ENCODE results near the gene KCND3.

Gene KCND3

DNA sequence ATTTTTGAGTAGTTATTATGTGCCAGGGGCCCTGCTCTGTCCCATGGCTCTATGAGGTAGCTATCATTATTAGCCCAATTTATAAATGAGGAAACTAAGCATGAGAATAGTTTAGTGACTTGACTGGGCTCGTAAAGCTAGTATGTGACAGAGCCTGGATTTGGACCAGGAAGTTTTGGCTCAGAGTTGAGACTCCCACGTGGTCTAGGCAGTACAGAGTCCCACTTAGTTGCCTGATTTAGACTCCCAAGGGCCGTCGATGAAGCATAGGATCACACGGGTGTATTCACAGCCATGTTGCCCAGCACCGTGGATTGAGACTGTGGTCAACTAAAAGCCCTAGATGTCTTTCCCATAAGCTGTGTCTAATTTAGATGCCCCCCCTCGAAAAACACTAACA lies 152.1 kb downstream of the KCND3 start:
- DNase-seq: no peak

DNA sequence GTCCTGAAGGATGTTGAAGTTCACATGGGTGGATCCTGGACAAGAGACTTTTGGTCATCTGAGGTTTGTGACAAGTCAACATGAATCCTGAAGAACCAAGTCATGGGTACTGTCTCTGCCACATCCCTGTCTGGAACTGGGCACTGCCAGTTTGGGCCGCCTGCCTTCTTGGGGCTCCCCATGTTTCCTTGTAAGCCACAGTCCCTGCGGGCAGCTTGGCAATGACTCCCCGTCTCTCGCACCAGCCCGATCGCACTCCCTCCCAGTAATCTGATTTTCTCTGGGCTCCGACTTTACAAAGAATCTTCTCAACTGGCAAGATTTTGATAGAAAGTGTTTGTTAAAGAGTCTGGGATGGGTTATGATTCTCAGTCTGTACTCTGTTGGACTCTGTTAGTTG lies 153.4 kb downstream of the KCND3 start:
- no peak for DNase-seq

DNA sequence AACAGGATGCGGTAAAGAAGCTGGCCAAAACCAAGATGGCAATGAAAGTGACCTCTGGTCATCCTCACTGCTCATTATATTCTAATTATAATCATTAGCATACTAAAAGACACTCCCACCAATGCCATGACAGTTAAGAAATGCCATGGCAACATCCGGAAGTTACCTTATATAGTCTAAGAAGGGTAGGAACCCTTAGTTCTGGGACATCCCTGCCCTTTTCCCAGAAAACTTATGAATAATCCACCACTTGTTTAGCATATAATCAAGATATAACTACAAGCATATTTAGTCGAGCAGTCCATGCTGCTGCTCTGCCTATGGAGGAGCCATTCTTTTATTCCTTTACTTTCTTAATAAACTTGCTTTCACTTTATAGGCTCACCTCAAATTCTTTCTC lies 154.0 kb downstream of the KCND3 start:
- no peak for DNase-seq

DNA sequence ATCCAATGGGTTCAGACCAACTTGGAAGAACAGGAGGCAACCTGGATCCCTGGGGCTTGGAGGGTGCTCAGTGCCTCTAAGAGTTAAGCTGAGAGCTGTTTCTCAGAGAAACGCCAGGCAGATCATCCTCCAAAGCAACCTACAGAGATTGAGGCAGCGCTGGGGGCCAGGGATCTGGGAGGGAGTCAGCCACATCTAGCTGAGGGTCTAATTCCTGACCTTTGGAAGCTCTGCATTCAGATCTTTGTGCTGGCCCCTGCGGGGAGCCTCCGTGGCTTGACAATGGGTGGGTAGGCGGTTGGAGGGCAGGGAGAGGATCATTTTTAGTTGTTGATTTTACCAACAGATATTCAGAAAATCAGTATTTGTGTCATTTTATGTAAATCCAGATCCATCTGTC lies 154.5 kb downstream of the KCND3 start:
- DNase-seq: no peak

DNA sequence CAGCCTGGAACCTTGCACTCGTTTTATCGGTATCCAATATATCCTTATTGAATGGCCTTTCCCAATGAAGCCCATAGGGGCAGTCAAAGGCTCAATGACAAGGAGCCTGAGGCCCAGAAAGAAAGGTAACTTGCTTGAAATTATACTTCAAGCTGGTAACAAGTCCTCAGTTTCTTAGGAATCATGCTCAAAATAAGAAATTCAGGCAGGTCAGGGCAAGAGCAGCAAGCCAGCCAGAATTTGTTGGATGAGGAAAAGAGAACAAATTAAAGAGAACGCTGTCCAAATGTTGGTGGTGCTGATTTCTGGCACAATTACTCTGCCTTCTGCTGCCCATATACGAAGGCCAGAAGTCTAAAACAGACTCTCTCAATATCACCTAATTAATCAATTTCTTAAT lies 156.1 kb downstream of the KCND3 start:
- no peak for DNase-seq

DNA sequence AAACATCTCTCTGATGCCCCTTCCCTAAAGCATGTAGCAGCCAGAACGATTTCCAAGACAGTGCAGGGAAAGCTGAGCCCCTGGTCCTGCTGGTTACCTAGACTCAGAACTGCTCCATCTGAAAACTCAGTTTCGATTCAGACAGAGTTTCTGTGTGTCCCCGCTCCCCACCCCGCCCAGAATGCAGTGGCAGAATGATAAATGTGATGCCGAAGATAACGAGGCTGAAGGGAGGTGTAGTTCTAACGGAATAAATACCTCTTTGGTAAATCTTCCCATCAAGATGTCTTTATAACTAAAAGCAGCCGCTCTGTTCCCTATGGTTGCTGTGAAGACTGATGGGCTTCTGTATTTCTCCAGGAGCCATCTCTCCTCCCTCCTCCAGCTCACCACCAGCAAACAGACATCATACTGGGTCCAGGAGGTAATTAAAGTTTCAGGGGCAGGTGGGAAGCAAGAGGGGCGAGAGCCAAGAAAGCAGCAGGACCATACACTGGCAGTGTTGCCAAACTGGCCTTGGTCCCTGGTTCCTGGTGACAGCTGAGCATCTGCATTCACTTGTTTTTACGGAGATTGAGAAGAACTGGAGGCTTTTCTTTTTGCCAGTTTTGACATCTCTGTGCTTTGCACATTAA lies 156.8 kb downstream of the KCND3 start:
- DNase-seq: peak; percentile 1

DNA sequence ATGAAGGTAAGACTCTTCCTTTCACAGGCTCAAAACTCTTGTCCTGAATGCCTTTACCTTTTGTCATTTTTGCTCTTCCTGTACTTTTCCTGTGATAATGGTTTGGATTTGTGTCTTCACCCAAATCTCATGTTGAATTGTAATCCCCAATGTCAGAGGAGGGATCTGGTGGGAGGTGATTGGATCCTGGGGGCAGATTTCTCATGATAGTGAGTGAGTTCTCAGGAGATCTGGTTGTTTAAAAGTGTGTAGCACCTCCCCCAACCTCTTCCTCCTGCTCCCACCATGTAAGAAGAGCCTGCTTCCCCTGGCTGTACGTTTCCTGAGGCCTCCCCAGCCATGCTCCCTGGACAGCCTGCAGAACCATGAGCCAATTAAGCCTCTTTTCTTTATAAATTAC lies 158.3 kb downstream of the KCND3 start:
- DNase-seq: no peak

DNA sequence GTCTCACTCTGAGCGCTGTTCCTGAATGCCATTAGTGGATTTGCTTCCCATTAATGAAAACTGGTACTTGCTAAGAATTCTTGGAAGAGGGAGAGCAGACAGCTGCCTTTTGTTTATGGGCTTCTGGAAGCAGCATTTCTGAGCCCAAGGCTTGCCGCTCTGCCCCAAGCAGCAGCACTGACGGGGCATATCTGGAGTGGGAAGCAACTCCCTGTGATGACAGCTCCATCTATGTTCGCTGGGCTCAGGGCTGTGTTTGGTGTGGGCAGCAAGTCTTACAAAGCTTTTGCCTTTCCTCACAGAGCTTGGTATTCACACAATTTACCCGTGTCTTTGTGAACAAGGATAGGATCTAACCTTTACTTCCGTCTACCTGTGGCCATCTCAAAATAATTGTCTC lies 161.5 kb downstream of the KCND3 start:
- no peak for DNase-seq

DNA sequence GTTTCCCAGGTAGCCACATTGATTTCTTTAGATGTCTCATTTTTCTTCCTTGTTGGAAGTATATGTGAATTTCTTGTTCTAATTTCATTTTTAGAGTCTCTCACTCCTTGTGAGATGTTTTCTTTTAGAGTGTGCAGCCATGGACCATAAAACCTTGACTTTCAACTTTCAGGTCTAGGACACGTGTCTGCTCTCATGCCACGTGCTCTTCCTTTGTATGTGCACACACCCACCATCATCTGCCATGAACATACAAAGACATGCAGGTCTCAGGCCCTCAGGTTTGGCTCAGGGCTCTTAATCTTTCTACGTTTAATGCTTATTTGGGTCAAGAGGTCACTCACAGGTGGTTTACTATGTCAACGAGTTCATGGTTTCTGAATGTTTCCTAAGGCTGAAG lies 163.2 kb downstream of the KCND3 start:
- DNase-seq: no peak

DNA sequence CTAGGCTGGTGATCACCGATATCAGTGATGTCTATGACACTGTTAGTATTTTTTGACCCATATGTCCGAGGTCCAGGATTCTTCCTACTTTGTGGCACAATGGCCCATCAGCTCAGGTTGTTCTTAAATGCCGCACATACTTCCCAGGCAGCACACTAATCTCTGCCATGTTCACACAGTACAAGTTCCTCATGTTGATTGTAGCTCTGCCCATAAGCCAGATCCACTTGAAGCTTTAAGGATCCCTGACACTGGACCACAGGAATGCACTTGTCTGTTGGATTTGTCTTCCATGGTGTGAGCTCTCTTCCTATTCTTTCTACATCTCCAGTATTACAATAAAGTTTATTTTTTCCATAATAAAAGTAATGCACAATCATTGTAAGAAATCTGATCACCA lies 164.3 kb downstream of the KCND3 start:
- no peak for DNase-seq

DNA sequence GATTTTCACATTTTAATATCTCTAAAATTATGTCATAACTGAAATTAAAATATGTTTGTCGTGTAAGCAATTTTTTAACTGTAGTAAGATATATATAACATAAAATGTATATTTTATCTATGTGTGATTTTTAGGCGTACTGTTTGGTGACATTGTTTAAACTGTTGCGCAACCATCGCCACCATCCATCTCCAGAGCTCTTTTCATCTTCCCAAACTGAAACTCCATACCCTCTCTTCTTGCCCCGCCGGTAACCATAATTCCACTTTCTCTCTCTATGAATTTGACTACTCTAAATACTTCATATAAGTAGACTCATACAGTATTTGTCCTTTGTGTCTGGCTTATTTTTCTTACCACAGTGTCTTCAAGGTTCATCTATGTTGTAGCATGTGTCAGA lies 167.3 kb downstream of the KCND3 start:
- DNase-seq: no peak

DNA sequence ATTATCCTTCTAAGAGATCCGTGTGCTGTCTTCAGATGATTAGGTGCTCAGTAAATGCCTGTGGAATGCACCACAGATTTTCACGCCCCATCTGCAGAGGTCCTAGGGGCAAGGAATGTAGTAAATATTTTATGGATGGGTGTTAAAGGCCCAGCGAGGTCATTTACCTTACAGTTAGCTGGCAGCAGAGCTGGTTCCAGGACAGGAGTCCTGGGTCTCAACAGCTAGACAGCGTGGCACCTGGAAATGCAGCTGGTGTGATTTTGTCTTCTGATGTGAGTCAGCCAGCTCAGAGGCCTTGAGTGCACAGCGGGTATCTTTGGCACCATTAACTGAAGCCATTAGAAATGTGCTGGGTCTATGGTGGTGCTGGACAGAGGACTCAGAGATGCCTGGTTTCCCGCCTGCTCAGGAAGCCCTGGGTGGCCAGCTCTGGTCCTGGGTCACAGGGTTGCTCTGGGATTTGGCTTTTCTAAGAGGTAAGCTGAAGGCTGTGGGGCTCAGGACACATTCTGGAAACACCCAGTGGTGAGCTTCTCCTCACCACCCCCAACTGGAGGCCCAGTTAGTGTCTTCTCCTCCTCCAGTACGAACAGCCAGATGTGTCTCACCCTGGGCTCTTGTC lies 168.2 kb downstream of the KCND3 start:
- no peak for DNase-seq

DNA sequence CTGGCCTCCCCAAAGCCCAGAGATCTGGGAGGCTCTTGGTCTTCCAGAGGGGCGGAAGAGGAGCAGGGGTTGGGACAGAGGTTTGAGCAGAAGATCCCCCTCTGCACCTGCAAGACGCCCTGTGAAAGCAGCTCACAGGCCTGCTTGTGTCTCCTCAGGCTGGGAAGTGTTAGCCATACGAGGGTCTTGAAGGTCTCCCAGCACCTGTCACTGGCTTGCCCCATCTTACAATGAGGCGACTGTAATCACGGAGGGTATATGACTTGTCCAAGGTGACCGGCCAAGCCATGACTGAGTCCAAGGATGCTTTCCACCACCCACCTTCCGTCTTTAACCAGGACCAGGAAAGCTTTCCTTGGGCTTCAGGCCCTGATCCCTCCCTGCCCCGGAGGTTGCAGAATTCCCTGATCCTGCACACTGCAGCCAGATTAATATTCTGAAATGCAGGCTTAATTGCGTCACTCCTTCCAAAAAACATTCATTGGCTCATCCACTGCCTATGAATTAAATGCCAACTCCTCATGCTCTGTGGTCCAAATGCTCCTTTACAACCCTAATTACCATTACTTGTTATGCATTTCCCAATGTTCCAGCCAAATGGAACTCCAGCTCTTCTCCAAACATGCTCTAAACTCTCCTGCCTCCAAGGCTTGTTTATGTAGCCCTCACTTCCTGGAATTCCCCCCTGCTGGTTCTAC lies 169.8 kb downstream of the KCND3 start:
- no peak for DNase-seq

DNA sequence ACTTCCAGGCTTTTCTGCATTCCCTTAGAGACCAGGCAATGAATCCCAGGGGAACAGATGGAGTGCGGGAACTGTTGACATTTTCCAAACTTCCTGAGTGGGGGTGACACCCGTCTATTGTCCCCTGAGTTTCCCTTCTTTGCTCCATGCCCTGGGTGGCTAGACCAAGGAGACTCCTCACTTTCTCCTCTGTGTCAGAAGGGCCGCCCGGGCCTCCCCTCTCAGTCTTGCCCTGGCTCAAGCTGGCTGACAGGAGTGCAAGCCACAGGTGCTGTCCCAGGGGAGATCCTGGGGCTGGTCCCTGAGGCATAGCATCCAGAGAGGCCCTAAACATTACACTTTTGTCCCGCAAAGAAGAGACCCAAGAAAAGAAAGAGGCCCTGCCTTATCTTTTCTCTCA lies 170.9 kb downstream of the KCND3 start:
- no peak for DNase-seq

DNA sequence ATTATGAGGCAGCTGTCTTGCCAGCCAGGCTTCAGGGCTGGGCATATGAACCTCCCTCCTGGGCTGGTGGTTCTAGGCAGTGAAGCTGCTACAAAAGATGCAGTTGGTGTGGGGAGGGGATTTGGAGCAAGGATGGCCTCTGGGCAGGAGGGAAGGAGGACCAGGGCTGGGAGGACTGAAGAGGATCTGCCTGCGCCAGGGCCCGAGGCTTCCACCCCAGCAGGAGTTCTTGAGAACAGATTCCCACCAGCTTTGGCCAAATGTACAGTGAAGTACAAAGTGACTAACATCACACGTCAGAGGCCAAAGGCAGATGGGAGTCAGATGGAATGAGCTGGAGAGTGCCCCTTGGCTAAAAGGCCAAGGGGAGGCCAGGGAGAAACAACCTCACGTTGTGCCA lies 171.4 kb downstream of the KCND3 start:
- no peak for DNase-seq

DNA sequence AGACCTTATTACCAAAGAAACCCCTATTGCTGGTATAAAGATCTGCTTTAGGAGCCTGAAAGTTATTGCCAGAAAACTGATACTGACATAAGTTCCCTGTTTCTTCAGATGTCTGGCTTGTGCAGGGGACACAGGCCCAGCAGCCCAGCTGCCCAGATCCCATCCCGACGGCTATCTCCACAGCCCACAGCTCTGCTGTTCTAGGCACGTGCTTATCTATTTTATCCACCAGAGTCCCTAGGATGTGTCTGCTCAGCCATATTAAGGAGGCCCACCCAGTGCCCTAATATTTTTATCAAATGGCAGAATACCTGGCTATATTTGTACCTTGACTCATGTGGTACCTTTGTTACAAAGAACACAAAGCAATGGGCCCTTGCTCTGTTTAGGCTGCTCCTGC lies 174.8 kb downstream of the KCND3 start:
- DNase-seq: no peak

DNA sequence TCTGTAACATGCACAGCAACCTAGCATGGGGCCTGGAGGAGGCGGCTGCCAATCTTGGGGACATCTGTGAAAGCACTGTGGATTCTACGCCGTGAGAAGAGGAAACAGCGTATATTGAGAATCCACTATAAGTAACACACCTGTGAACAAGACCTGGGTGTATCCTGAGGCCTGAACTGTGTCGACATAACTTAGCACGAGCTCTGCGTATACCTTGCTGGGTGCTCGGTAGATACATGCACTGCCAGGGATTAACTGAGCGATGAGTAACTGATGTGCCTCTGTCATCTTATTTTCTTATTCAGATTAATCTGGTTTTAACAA lies 175.2 kb downstream of the KCND3 start:
- DNase-seq: no peak

DNA sequence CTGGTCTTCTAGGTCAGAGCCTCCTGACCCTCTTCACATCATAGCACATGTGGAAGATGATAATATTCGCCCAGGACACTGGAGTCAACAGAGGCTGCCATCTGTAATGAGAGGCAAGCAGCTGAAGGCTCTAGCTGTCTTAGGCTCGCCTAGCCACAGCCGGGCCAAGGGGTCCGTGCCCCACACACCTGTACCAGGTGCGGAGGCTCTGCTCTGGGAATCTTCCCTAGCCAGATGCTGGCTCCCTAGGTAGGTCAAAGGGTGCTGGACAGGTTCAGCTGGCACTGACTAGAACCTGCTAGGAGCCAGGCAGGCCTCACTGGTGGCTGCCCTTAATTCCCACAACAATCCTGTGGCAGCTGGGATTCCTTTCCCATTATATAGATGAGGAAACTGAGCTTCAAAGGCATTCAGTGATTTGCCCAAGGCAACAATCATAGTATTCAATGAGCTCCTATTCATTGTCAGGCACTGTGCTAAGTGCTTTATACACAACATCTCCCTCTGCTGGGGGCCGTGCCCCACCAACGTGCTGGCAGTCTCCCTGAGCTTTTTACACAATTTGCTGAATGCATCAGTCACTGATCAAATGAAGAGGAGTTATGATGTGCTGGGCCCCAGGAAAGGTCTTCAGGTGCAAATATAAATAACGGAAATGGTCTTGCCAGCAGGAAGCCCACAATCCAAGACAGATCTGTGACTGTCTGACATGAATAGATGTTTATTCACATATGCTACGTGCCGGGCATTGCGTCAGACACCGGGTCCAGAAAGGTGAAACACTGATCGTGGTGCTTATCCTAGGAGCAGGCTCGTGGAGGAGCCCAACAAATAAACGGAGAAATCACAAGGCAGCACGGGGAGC lies 175.8 kb downstream of the KCND3 start:
- DNase-seq: no peak

DNA sequence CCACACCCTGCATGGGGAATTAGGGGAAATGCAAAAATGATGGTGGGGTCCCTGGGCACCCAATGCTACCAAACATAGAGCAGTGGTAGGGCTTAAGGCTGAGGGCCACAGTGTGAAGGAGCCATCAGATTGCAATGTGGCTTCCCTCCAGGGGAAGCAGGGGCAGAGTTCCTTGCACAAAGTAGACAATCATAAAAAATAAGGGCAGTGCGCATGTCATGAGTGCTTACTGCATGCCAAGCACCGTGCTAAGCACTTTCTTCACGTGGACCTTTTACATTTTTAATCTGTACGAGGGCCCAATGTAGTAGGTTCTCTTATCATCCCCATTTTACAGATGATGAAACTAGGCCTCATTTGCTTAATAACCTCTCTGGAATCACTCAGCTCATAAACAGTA lies 177.2 kb downstream of the KCND3 start:
- DNase-seq: no peak

DNA sequence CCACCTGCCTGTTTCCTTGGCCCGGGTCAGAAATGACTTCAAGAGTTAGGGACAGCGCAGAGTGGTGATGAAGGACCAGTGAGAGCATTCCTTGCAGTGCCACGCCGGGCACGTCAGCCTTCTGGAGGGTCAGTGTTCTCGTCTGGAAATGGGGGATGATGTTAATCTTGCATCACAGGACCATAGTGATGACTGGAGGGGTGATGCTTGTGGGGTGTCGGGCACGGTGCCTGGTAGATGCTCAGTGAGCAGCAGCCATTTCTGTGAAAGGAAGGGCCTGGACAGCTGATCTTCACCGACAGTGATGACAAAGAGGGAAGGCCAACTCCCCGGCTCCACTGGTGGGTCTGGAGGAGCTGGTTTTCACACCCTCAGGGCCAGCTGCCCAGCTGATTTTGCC lies 177.6 kb downstream of the KCND3 start:
- DNase-seq: no peak

DNA sequence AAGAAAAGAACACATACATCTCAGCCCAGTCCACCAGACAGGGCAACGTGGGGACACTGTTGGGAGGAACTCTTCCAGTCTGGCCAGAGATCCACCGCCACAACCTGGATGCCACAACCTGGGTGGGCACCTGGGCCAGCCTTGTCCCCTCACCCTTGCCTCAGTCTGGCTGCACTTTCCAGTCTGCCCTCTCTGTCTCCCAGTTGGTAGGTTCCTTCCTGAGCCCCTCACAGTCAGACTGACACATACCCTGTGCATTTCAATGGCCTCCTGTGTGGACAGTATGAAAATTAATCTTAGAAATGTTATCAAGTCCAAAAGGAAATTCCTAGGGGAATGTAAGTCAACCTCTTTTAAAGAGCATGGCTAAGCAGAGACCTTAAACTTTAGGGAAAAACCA lies 184.2 kb downstream of the KCND3 start:
- no peak for DNase-seq

DNA sequence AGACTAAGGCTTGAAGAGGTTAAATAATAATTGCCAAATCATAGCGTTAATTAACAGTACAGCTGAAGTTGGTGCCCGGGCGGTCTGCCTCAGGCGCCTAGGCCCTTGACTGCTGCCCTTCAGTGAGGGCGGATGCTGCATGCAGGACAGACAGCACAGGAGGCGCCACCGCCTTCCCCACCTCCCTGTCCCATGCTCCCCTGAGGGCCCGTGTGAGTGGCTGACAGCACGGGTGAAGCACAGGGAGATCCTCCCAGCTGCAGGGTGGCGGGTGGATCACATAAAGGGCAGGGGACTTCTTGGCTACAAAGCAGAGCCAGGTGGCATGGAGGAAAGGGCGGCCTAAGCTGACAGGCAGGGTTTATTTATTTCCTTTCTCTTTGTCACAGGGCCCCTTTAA lies 184.7 kb downstream of the KCND3 start:
- peak; percentile 23 for DNase-seq

DNA sequence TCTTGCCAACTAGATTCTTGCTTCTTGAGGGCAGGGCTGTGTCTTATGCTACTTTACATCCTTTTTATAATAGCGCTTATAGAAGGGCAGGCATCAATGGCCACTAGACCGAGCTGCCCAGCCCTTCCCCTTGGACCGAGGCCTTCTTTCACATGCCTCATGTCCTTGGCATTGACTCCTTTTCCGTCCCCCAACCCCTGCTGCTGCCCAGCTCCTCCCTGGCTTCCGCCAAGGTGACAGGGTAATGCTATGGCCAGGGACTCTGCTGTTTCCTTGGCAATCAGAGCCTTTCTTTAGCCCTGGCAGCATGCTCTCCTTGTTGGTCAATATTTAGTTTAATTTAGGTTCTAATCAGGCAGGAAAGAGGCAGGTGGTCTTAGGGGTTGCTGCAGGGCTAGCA lies 185.5 kb downstream of the KCND3 start:
- DNase-seq: no peak

DNA sequence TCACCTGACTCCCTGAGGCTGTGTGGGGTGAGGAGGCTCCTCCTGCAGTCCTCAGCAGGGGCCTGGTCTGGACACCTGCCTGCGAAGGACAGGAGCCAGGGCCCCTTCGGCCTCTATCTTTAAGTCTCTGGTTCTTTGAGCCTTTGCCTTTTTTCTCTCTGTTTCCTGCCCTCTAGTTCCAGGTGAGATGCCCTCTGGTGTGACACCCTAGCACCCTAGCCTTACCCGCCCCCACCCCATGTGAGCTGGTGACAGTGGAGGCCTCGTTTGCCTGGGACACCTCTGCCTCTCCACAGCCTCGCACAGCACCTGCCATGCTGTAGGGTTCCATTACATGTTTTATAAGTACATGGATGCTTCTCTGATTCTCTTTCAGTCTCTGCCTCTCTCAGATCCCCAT lies 186.5 kb downstream of the KCND3 start:
- DNase-seq: no peak

Measured in NCI-H1092 (cell line).